A673 (cell line): ENCODE data around the gene RPRD1B. TPM values are rescaled to one million over a fixed set of nuclear protein-coding genes. Genes with fewer than 3 reads are reported as not detected.

Source experiments
- BruUV-seq: library from RNA; stranded (reverse); fragments of 400-500 nt; replicated peaks from 2 replicates; lab custom pipeline; 2021; lab: Mats Ljungman, UMichigan
- CTCF ChIA-PET: fragments of 300-600 bp; sonication (Branson Sonifier 250); formaldehyde crosslinking; loops from one replicate; lab custom pipeline; 2022; ENCODE audit warnings: antibody characterized with exemption; lab: Charles Lee
- POLR2A ChIA-PET: fragments of 300-600 bp; sonication (Branson Sonifier 250); formaldehyde crosslinking; loops from one replicate; lab custom pipeline; 2022; ENCODE audit warnings: antibody characterized with exemption; ENCODE audit not compliant: low non-redundant PET; lab: Charles Lee
- DNase-seq: peaks from one replicate; pipeline ENCODE4 v3.0.0-alpha.2; 2015; ENCODE audit warnings: low spot score
- H3K27ac ChIP-seq: fragments of 200-600 bp; sonication (generic); 2 replicates; pipeline ENCODE4 v1.5.1; 2016; ENCODE audit warnings: mixed run types, low read depth, mild to moderate bottlenecking, mixed read lengths, antibody characterized with exemption, low read length; ENCODE audit not compliant: poor library complexity, severe bottlenecking
- H3K27me3 ChIP-seq: fragments of 200-600 bp; sonication (generic); replicated peaks from 2 replicates; pipeline ENCODE4 v1.6.1; 2017; ENCODE audit warnings: mixed run types, low read depth, mild to moderate bottlenecking, mixed read lengths, antibody characterized with exemption, low read length; ENCODE audit not compliant: insufficient read depth, poor library complexity
- H3K36me3 ChIP-seq: fragments of 200-600 bp; sonication (generic); 2 replicates; pipeline ENCODE4 v1.6.1; 2016; ENCODE audit warnings: mixed run types, mild to moderate bottlenecking, mixed read lengths, antibody characterized with exemption, low read length; ENCODE audit not compliant: insufficient read depth, poor library complexity, severe bottlenecking
- H3K4me1 ChIP-seq: fragments of 200-600 bp; sonication (generic); 2 replicates; pipeline ENCODE4 v1.6.1; 2017; ENCODE audit warnings: mixed run types, mild to moderate bottlenecking, mixed read lengths, antibody characterized with exemption, low read length; ENCODE audit not compliant: insufficient read depth, poor library complexity, severe bottlenecking
- H3K4me3 ChIP-seq: fragments of 200-600 bp; sonication (generic); 2 replicates; pipeline ENCODE4 v1.5.1; 2016; ENCODE audit warnings: low read depth, mixed run types, mild to moderate bottlenecking, mixed read lengths, low read length; ENCODE audit not compliant: poor library complexity, severe bottlenecking
- H3K9me3 ChIP-seq: fragments of 200-600 bp; sonication (generic); 2 replicates; pipeline ENCODE4 v1.6.1; 2016; ENCODE audit warnings: mixed run types, low read depth, mild to moderate bottlenecking, mixed read lengths, antibody characterized with exemption, low read length; ENCODE audit not compliant: poor library complexity, severe bottlenecking
- CTCF ChIP-seq: fragments of 300-800, 200-600 bp; sonication (generic); conservative IDR thresholded peaks from 2 replicates; pipeline ENCODE4 v1.5.1; 2017; ENCODE audit warnings: low read depth, mild to moderate bottlenecking, antibody characterized with exemption, low read length, moderate library complexity, mixed read lengths
- EZH2 ChIP-seq: fragments of 200-600 bp; sonication (generic); IDR thresholded peaks from 2 replicates; pipeline ENCODE4 v1.6.1; 2017; ENCODE audit warnings: borderline replicate concordance, low read depth, mild to moderate bottlenecking, mixed read lengths, antibody characterized with exemption, low read length; ENCODE audit not compliant: poor library complexity, severe bottlenecking
- intact Hi-C: fragments of 100-400 bp; cut with micrococcal nuclease; formaldehyde crosslinking; loops from one replicate; pipeline ENCODE4 v1.10.0; 2022; ENCODE audit not compliant: unreplicated experiment
- total RNA-seq: library from RNA; stranded (reverse); gene quantifications from 2 replicates; pipeline ENCODE4 v1.2.3, GENCODE V29; 2021

Gene RPRD1B
- total RNA-seq, 1 experiment from 2014 or later = 36.1 TPM

- Histone ChIP-seq H3K9me3 (no peaks in the 10 kb centered on the region), H3K36me3 (no peaks in the 10 kb centered on the region), H3K27me3 (no peaks in the 10 kb centered on the region), H3K4me3 (no peak overlapping the region), H3K27ac (no peak overlapping the region), H3K4me1 (no peaks in the 10 kb centered on the region)
- TF ChIP-seq CTCF = no peak
- intact Hi-C loops = no loop called here
- ChIA-PET CTCF (no interaction called here), POLR2A (no interaction called here)
- no TSS peak for BruUV-seq
- DNase-seq = no peak
These were observed 96.5 kb downstream of the RPRD1B start for GRCh38 chr20:38129893-38130609.

- ChIA-PET POLR2A (no interaction called here), CTCF (interaction anchor here (0.7 kb wide), 1 partner anchor 57 kb away, joined by 9 read pairs; no protein-coding TSS in a partner anchor)
- intact Hi-C loops = no loop called here
- H3K36me3 ChIP-seq = no peaks in the 10 kb centered on the region
- H3K4me1 ChIP-seq = no peaks in the 10 kb centered on the region
- no peaks in the 10 kb centered on the region for H3K27me3 ChIP-seq
- no peak overlapping the region for H3K4me3 ChIP-seq
- H3K9me3 ChIP-seq = no peaks in the 10 kb centered on the region
- no peak overlapping the region for H3K27ac ChIP-seq
- no TSS peak for BruUV-seq
- TF ChIP-seq EZH2 (no peak), CTCF (no peak)
- no peak for DNase-seq
These were observed 97.4 kb downstream of the RPRD1B start for GRCh38 chr20:38130687-38131587.

GRCh38 chr20:38131588-38132121 is 98.1 kb downstream of the RPRD1B start:
- Histone ChIP-seq H3K27me3 (no peaks in the 10 kb centered on the region), H3K27ac (no peak overlapping the region), H3K4me1 (no peaks in the 10 kb centered on the region), H3K9me3 (no peaks in the 10 kb centered on the region), H3K4me3 (no peak overlapping the region), H3K36me3 (no peaks in the 10 kb centered on the region)
- BruUV-seq = no TSS peak
- POLR2A ChIA-PET = no interaction called here
- no peak for DNase-seq
- TF ChIP-seq EZH2 (no peak), CTCF (no peak)
- CTCF ChIA-PET = interaction anchor here (0.7 kb wide), 1 partner anchor 58 kb away, joined by 9 read pairs; no protein-coding TSS in a partner anchor
- intact Hi-C loops = no loop called here
